HL-60 (cell line): Measurements from ENCODE around the gene TSHZ1.

Experiments used
- DNase-seq, 2 experiments: peaks; one replicate each; pipeline ENCODE4 v3.0.0-alpha.2; 2010 to 2020; ENCODE audit warnings: low read depth in 1 of 2, low spot score in 1 of 2
- H3K27ac ChIP-seq: fragments of 250-450 bp; sonication (Bioruptor Pico); replicated peaks from 2 replicates; pipeline ENCODE4 v1.5.1; 2020; ENCODE audit warnings: mild to moderate bottlenecking, moderate library complexity
- H3K27me3 ChIP-seq: fragments of 250-450 bp; sonication (Bioruptor Pico); 2 replicates; pipeline ENCODE4 v1.5.1; 2021; ENCODE audit warnings: mild to moderate bottlenecking, moderate library complexity; ENCODE audit not compliant: insufficient read depth, poor library complexity, severe bottlenecking
- H3K4me3 ChIP-seq: replicated peaks from 2 replicates; pipeline ENCODE4 v1.5.1; 2011; ENCODE audit warnings: mild to moderate bottlenecking, control low read depth, low read length; ENCODE audit not compliant: insufficient read depth
- GABPA ChIP-seq: IDR thresholded peaks from 2 replicates; pipeline ENCODE4 v1.6.1; 2012; ENCODE audit warnings: low read depth
- POLR2AphosphoS5 ChIP-seq: IDR thresholded peaks from 2 replicates; pipeline ENCODE4 v1.6.1; 2012; ENCODE audit warnings: low read depth
- REST ChIP-seq: IDR thresholded peaks from 2 replicates; pipeline ENCODE4 v1.6.1; 2012; ENCODE audit warnings: low read depth; ENCODE audit not compliant: insufficient replicate concordance
- SPI1 ChIP-seq: IDR thresholded peaks from 2 replicates; pipeline ENCODE4 v1.6.1; 2012; ENCODE audit warnings: low read depth, mild to moderate bottlenecking, borderline replicate concordance
- TF ChIP-seq, protein P1 (sequence below): IDR thresholded peaks from one replicate; pipeline ENCODE4 v1.5.1; 2011; ENCODE audit warnings: low read length, control low read depth, inconsistent platforms; ENCODE audit not compliant: insufficient read depth

TSHZ1 gene

DNA sequence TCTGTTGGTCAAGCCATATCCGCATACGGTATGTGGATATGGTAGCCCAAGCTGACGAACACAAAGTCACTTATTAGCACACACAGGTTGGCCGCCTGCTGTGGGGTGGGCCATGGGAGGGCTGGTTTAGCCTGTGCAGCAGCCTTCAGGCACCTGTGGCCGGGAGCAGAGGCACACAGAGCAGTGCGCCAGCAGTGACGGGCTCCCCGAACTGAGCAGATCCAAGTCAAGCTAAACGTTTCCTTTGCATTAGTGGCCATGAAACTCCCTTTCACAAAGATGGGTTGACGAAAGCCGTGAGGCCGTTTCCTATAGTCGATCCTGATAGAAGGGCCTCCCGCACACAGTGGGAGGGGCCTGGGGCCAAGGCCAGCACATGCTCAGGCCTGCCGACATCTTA lies 72.1 kb downstream of the TSHZ1 start:
- no peak overlapping the region for H3K4me3 ChIP-seq
- DNase-seq: no peak
- TF ChIP-seq SPI1: no peak
- no peak for TF ChIP-seq GABPA
- no peaks in the 10 kb centered on the region for H3K27me3 ChIP-seq
- no peak overlapping the region for H3K27ac ChIP-seq

DNA sequence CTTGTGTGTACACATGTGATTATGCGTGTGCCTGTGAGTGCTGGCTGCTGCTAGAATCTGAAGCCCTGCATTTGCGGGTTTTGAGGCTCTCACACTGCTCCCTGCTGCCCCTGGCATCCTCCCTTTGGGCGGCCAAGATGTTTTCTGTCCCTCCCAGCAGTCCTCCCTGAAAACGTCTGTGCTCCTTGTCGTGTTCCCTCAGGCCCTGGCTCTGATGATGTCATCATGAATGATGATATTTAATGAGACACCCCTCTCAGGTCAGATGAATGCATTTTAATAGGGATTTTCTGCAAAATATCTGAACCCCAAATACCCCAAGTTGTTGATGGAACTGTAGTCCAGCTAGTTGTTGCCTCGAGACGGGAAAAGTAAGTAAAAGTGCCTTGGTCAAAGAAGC lies 73.1 kb downstream of the TSHZ1 start:
- Histone ChIP-seq H3K27me3 (no peaks in the 10 kb centered on the region), H3K4me3 (no peak overlapping the region), H3K27ac (no peak overlapping the region)
- TF ChIP-seq SPI1 (no peak), REST (no peak), GABPA (no peak), POLR2AphosphoS5 (no peak)
- TF ChIP-seq, protein P1, sequence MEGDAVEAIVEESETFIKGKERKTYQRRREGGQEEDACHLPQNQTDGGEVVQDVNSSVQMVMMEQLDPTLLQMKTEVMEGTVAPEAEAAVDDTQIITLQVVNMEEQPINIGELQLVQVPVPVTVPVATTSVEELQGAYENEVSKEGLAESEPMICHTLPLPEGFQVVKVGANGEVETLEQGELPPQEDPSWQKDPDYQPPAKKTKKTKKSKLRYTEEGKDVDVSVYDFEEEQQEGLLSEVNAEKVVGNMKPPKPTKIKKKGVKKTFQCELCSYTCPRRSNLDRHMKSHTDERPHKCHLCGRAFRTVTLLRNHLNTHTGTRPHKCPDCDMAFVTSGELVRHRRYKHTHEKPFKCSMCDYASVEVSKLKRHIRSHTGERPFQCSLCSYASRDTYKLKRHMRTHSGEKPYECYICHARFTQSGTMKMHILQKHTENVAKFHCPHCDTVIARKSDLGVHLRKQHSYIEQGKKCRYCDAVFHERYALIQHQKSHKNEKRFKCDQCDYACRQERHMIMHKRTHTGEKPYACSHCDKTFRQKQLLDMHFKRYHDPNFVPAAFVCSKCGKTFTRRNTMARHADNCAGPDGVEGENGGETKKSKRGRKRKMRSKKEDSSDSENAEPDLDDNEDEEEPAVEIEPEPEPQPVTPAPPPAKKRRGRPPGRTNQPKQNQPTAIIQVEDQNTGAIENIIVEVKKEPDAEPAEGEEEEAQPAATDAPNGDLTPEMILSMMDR: no peak
- DNase-seq: no peak

DNA sequence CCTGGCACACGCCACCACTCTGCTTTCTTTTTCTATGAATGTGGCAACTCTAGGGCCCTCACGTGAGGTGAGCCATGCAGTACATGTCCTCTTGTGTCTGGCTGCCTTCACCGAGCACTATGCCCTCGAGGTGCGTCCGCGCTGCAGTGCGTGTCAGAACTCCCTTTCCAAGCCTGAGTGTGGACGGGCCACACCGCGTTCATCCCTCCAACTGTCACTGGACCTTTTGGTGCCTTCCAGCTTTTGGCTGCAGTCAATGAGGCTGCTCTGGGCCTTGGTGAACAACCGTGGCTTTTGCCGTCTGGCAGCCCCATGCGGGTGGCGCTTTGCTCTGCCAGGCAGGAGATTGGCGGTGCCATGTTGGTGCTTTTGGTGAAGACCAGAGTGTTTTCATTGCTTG lies 74.0 kb downstream of the TSHZ1 start:
- DNase-seq: no peak
- Histone ChIP-seq H3K27me3 (no peaks in the 10 kb centered on the region), H3K4me3 (no peak overlapping the region), H3K27ac (no peak overlapping the region)
- TF ChIP-seq, protein P1: no peak
- no peak for TF ChIP-seq GABPA
- TF ChIP-seq POLR2AphosphoS5: no peak
- no peak for TF ChIP-seq SPI1
- TF ChIP-seq REST: no peak

DNA sequence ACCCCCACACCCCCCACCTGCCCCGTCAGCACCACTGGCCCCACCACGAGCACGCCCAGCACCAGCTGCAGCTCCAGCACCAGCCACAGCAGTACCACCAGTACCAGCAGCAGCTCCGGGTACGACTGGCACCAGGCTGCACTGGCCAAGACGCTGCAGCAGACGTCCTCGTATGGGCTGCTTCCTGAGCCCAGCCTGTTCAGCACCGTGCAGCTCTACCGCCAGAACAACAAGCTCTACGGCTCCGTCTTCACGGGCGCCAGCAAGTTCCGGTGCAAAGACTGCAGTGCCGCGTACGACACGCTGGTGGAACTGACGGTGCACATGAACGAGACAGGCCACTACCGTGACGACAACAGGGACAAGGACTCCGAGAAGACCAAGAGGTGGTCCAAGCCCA lies 75.3 kb downstream of the TSHZ1 start:
- no peak overlapping the region for H3K27ac ChIP-seq
- no peaks in the 10 kb centered on the region for H3K27me3 ChIP-seq
- TF ChIP-seq REST (no peak), POLR2AphosphoS5 (no peak), SPI1 (no peak), GABPA (no peak)
- TF ChIP-seq, protein P1: no peak
- no peak for DNase-seq
- no peak overlapping the region for H3K4me3 ChIP-seq
